Activated T-cell treated with anti-CD3 and anti-CD28 coated beads for 48 hours (primary cell): Measurements from ENCODE around the gene TIMM22.
A peak's percentile ranks its signal among the peaks of the same experiment; 100 is the strongest.
"Not testable (repeated sequence)": the region's sequence is repeated elsewhere in the genome, so short reads cannot be mapped to it uniquely, and the experiment has no call there.

Experiments used
- DNase-seq: peaks from one replicate; pipeline ENCODE4 v3.0.0-alpha.2; 2020; ENCODE audit warnings: low read depth

TIMM22 gene

DNA sequence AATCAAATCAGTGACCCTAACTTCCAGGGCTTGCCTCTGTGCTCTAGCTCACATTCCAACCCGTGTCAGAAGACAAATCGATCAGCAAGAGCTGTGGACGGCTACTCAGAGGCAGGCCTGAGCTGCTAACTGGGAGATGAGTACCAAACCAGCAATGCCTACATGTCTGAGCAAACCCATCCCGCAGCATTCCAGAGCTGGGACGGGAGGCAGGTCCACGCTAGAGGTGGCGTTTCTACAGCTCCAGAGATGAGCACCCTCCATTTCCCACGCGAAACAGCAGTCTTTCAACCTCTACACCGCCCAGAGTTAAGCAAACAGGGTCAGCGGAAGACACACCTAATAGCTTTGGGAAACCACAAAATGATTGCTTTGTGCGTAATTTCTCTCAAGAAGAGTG, 23.9 kb upstream of the TIMM22 start:
- DNase-seq: no peak

DNA sequence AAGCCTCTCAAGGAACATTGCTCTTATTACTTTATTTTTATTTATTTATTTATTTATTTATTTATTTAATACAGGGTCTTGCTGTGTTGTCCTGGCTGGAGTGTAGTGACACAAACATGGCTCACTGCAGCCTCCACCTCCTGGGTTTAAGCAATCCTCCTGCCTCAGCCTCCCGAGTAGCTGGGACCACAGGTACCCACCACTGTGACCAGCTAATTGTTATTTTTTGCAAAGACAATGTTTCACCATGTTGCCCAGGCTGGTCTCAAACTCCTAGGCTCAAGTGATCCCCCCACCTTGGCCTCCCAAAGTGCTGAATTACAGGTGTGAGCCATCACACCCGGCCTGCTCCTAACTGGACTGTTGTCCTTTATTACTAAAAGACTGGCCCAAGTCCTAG, 22.2 kb upstream of the TIMM22 start:
- DNase-seq: not testable (repeated sequence)

DNA sequence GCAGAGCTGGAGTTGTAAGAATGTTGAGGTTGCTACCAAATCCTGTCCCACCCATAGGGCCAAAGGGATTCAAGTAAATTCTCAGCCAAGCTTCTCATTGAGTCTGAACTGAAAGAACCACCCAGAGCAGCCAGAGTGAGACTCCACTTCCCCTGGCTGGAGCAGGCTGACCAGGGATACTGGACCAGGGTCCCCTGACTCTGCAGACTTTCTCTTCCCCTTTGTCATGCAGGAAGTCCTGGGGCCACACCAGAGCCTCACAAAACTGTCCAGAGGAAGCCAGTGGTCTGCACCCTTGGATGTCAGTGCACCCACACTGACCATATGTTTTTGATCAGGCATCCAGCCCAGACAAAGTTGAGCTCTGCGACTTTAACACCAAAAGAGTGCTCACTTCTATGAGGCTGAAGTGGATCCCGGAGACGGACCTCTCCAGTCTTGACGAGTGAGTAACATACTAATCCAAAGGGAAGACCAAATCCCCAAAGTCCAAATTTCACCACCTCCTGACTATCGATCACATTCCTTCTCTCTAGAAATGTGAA, 21.5 kb upstream of the TIMM22 start:
- no peak for DNase-seq

DNA sequence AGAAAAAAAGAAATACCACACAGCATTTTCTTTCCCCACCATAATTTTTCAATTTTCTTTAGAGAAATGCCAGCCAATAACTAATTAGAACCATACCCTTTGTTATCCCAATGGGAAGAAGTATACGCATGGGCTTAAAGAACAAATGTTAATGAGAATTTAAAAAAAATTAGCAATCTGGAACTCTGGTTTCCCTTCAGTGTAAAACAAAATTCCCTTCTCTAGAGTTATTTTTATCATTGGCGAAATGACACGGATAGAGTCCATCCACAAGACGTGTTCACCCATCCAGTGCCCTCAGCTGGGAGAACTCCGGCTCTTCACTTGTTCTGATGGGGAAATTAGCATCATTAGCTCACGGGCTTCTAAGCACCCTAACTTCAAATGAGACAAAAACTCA, 20.6 kb upstream of the TIMM22 start:
- no peak for DNase-seq

DNA sequence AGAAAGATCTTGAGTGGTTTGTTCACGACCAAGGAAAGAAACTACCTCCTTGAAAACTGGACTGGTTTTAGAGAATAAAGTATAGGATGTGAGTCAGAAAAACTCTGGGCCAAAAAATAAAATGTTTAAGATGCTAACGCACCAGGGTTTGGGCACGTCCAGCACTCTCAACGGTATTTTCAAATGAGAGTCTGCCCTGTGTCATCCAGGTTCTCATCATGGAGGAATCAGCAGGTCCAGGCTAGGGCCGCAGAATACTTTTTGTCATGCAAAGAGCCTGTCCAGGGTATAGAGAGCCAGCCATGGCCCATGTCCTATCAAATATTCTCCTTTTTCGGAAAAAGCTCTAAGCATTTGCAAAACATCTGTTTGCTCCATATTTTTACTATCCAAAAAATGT, 19.8 kb upstream of the TIMM22 start:
- no peak for DNase-seq

DNA sequence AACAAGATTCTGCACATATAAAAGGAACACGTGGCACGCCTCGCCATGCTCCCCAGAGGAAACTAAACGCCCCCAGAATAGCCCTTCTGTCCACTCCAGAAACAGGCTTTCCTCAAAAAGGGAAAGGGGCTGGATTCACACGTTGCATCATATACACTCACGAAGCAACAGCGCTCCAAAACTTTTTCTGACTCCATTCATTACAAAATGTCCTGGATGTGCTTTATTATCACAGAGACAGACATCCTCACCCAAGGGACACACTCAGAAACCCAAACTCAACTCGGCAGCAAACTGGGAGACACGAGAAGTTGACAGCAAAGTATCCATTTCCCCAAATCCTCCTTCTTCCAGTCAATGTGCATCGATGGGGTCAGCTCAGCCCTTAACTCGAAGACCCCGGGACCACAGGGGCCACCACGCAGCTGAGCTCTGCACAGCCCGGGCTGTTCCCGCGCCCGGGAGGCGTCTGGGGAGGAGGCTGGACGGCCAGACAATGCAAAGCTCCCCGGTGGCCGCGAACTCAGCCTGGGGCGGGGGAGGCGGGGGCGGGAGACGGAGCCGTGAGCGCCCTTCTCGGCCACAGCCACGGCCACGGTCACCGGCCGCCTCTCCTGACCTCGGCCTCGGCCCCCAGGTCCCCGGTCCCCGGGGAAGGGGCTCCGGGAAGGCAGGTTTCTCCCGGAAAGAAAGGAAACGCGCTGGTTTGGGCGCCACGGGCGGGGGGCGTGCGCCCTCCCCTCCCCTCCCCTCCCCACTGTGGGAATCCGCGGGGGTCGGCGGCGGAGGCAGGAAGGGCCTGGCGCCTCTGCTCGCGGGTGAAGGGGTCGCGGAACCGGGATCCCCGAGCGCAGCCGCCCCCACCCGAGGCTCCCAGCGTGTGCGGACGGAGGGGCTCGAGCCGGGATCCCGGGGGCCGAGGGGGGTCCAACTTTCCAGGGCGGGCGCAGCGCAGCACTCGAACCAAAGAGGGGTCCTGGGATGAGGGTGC, 18.5 kb upstream of the TIMM22 start:
- no peak for DNase-seq

DNA sequence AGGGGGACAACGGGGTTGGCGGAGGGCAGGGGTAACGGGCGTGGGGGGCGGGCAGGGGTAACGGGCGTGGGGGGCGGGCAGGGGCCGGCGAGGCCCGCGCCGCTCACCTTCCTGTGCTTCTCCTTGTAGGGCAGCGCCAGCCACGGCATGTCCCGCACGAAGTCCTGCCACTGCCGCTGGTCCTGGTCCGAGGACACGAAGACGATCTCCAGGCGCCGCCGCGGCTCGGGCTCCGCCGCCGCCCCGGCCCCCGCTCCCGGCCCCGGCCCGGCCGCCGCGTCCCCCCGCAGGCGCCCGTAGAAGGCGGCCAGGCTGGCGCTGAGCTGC, 17.8 kb upstream of the TIMM22 start:
- DNase-seq: no peak

DNA sequence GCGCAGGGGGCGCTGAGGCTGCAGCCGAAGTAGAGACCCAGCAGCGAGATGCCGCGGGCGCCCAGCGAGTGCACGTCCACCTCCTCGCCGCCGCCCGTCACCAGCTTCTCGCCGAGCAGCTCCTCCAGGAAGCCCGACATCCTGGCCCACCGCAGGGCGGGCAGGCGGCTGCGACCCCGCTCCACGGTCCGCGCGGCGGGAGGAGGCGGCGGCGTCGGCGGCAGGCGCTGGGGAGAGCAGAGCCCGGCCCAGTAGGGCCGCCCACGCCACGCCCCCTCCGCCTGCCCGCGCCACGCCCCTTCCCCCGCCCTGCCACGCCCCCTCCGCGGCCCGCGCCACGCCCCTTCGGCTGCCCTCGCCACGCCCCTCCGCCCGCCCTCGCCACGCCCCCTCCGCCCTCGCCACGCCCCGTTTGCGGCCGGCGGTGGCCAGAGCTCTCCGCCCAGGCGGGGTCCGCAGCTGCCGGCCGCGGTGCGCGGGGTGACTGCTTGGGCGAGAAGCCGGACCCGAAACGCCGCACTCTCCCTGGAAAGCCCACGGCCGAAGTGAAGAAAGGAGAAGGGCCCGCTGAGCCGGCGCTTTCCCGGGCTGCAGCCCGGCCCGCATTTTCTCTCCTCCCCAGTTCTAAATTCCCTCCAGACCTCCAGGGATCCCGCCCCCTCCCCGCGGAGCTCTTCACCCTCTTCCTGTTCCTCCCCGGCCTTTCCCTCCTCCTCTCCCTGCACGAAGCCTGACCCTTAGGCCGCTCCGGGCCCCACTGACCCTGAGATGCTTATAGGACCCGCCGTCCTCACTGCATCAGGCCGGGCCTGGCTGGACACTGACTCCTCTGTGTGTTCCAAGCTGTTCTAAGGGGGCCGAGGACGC, 17.2 kb upstream of the TIMM22 start, which contains the start of gene NXN:
NXN (minus strand) TSS at position 238 of the 867 bp plus-strand sequence.
- DNase-seq: peak; percentile 83

DNA sequence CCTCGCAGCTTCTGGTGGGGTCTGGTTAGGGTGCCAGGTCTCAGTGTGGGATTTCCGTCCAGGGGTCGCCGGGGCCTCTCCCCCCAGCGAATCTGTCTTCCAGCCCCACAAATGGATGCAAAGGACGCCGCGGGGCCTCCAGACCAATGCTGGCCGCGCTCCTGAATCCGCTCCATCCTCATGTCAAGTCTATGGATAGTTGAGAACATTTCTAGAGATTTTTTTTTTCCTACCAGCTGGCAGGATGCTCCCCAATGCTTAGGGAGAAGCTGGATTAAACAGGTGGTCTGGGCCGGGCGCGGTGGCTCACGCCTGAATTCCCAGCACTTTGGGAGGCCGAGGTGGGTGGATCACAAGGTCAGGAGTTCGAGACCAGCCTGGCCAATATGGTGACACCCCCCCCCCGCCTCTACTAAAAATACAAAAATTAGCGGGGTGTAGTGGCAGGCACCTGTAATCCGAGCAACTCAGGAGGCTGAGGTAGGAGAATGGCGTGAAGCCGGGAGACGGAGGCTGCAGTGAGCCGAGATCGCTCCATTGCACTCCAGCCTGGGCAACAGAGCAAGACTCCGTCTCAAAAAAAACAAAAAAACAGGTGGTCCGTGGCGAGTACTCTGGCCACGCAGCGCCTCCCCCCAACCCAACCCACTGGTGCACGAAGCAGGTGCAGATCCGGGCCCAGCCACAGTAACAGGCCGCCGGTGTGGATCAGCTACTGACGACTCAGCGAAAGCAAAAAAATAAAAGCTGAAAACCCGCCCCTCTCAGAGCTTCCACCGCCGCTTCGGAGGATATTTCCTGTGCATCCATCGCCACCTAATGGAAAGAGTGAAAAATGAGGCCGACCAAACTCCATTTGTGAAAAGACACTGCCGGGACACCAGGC, 16.3 kb upstream of the TIMM22 start:
- peak; percentile 63 for DNase-seq

DNA sequence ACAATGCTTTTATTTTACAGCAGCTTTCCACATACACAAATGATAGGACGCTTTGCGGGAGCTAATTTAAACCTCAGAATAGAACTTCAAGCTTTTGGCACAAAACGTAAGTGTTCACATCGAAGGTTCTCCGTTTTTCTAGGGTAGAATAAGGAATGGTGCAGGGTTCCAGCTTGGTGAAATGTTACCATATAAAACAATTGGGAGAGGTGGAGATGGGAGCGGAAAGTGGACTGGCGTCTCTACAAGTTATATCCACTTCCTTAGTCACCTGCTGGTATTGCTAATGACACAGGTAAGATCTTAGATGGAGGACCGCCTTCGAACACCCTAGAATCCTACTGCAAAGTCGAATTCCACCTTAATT, 15.7 kb upstream of the TIMM22 start:
- no peak for DNase-seq

DNA sequence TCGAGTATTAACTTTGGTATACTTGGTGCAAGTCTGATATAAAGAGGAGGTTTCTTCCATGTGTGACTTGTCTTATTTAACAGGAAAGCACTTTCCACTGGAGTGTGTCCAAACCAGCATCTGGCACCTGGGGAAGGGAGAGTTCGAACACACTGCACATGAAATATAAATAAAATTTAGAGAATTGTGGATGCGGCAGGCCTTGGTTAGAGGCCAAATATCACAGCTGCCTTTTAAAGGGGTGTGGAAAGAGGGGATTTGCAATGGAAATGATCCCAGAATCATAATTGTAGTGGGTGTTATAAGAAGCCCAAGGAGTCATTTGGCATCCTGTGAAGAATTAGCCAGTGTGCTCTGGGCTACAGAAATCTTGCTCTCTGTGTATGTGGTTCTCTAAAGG, 13.0 kb upstream of the TIMM22 start:
- no peak for DNase-seq

DNA sequence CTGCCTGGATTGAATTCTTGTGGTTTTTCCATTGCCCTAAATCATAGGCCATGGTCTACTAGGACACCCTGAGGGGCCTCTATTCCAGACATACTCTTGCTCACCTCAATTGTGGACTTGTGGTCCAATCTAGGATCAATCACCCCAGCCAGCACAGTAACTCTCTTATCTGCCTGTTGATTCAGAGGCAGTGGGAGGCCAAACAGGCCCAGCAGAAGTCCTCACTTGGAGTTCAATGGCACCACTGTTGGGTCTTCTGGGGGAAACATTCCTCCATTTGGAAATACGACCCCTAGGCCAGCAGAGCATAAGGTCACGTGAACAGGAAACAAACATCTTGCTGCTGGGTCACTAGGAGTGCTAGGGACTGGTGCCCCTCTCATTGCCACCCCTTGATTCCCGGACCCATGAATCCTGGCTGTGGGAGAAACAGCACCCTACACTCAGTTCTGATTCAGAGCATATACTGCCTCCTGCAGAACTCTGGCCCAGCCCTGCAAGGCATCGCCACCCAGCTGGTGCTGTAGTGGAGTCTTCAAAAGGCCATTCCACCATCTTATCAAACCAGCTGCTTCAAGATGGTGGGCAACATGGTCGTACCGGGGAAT, 10.5 kb upstream of the TIMM22 start:
- no peak for DNase-seq

DNA sequence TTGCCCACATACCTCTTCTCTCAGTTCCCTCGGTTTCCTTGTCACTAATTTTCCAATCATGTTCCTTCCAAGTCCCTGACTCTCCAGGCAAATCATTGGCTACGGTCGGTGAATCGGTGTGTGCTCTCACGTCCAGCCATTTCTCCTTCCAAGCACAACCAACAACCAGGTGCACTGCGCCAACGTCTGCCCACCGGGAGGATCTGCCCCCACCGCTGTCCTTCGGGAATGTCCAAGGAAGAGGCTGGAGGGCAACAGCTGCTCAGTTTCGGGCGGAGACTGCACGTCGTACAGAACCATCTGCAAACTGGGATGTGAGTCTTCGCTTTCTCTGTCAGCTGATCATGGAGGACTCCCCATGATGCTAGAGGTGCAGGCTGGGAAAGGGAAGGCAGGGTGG, 9.0 kb upstream of the TIMM22 start:
- DNase-seq: no peak

DNA sequence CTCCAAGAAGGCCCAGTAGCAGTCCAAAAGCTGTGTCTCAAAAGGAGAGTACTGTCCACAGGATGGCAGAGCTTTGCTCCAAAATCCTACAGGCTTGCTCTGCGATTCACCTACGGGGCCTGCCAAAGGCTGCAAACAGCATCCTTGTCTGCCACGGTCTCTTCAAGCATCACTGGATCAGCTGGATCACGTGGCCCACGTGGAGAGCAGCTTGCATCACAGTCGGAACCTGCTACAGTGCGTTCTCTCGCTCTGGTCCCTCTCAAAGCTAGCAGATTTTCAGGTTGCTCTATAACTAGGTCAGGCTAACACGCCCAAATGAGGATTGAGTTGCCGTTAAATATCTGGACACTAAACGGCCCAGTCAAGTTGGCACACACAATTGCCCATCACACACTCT, 8.4 kb upstream of the TIMM22 start:
- no peak for DNase-seq

DNA sequence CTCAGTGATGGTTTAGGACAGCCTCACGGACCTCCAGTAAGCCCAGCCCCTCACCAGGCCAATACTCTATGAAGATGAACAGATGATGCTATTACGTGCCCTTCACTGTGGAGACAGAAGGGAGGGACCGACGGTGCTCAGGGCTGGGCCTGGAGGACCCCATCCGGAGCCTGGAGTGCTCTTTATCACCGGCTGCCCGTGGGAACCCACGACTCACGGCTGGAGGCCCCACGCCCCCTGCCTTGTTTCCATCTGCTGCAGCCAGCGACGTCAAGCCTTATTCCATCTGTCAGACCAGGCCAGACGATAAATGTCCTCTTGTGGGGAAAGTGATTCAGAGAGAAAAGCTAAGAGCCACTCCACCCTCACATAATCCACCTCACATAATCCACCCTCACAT, 4.0 kb upstream of the TIMM22 start:
- DNase-seq: no peak

DNA sequence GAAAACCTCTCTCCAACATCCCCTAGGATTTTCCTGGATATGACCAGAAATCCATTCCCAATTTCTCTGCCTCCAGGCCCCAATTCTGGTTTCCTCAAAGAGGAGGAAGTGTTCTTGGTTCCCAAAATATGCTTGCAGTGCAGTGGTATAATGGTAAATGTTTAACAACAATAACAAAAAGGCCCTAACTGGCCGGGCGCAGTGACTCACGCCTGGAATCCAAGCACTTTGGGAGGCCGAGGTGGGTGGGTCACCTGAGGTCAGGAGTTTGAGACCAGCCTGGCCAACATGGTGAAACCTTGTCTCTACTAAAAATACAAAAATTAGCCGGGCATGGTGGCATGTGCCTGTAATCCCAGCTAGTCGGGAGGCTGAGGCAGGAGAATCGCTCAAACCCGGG, 1.6 kb upstream of the TIMM22 start:
- not testable (repeated sequence) for DNase-seq

DNA sequence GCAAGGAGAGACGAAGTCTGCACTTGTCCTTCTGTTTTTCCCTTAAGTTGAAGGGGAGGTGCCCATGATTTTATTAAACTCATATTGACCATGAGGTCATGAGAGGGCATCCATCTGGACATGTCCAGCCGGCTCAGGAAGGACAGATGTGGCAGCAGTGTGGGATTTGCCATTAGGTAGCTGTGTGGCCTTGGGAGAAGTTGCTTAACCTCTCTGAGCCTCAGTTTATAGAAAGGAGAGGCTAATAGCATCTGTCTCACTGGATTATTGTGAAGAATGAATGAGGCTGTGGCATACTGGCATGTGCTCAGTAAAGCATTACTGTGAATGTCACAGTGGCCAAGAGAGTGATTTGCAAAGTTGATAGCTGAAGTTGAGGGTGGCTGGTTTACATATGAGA, 1.2 kb downstream of the TIMM22 start:
- DNase-seq: no peak

DNA sequence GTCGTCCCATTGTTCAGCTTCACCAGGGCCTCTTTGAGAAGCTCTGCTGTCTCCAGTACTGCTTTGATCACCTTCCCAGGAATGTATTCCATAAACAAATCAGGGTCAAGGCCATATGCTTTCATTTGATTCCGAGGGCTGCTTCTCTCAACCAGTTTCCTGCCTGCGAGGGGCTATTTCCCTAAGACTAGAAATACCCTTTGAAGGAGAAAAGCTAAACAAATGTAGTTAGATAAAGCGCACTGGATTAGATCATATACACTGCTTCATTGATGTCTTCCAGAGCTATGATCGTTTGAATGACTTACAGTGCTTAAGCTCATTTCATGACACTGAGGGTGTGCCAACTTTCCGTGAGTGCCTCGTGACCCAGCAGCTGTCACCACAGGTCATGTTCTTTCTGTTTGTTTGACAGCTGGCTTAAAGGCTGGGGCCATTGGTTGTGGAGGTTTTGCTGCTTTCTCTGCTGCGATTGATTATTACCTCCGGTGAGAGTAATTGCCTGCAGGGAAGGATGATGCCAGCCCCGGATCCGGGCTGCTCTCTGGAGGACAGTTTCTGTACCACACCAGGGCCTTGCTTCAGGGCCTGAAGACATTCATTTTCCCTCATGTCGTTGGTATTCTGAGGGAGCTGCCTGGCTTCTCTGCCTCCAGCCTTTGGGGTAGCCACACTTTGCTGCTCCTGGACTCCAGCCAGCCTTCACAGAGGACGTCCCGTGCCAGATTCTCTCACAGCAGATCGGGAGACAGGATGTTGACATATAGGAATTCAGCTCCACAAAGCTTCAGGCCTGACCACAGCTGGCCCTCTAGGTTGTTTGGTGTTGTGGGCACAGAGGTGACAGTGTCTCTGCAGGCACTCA, 3.9 kb downstream of the TIMM22 start:
- no peak for DNase-seq

DNA sequence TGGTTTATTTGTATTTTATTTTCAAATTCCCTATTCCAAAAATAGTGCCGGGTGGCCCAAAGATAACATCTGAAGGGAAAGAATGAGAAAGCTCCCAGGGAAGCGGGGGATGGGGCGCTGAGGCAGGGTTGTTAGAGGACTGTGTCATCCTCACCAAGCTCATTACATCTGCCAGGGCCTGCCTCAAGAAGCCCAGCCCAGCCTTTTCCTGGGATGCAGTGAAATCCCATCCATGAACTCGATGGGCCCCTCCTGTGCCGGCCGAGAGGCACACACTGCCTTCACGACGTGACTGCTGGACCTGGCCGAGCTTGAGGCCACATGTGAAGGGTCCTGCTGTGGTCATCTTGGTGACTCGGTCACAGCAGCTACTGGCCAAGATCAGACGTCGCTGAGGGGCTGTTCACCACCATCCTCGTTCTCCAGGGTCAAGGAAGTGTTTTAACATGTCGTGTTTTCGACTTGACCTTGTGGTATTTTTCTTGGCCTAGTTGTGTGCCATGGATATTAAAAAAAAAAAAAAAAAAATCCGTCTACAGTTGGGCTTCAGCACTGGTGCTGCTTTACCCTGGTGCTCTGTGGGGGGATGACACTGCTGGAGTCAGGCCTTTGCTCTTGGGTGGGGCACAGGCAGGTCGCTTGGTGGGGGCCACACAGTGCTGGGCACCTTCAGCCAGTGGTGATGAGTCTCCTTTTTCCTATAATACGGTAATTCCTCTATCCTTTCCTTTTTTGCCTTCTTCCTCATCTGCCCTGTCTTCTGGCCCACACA, 4.9 kb downstream of the TIMM22 start:
- DNase-seq: no peak

DNA sequence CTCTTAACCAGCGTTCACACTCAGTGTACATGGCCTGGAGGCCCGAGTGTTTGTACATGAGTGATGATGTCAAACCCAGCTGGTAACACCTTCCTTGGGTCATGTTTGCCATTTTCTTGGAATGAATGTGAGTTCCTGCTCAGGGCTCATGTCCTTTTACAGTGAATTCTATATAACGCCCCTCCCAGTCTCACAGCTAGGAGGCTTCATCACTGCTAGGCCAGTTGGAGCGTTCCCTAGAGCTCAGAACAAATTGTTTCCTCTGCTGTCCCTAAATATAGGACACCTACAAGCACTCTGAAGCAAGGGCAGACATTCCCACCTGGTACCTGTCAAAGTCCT, 5.5 kb downstream of the TIMM22 start:
- DNase-seq: no peak
